ENCODE measurements around the gene CCDC71.
A peak's percentile ranks its signal among the peaks of the same experiment; 100 is the strongest.

Gene CCDC71

GRCh38 chr3:49131576-49131975 is 34.6 kb downstream of the CCDC71 start:
- DNase-seq (ENCODE audit: low spot score): no peak

- DNase-seq (ENCODE audit: low spot score): no peak
Observed at GRCh38 chr3:49131040-49131439, 35.1 kb downstream of the CCDC71 start.

GRCh38 chr3:49124991-49125670 is 41.0 kb downstream of the CCDC71 start:
- no peak for DNase-seq (ENCODE audit: low spot score)

- DNase-seq (ENCODE audit: low spot score): no peak
Observed at GRCh38 chr3:49124203-49124602, 41.9 kb downstream of the CCDC71 start.

- no peak for DNase-seq (ENCODE audit: low spot score)
Observed at GRCh38 chr3:49123687-49124086, 42.4 kb downstream of the CCDC71 start.

GRCh38 chr3:49122886-49123545 is 43.1 kb downstream of the CCDC71 start:
- no peak for DNase-seq (ENCODE audit: low spot score)

GRCh38 chr3:49122451-49122850 is 43.7 kb downstream of the CCDC71 start:
- DNase-seq (ENCODE audit: low spot score): no peak

- DNase-seq (ENCODE audit: low spot score): no peak
Observed at GRCh38 chr3:49122022-49122421, 44.1 kb downstream of the CCDC71 start.

GRCh38 chr3:49121132-49121736 is 44.9 kb downstream of the CCDC71 start:
- no peak for DNase-seq (ENCODE audit: low spot score)

- peak; percentile 89 for DNase-seq (ENCODE audit: low spot score)
Observed at GRCh38 chr3:49120438-49121131, 45.5 kb downstream of the CCDC71 start, which contains the start of gene USP19. Gene USP19, minus strand, starts transcription at chr3:49120823. Its CDS starts 1,678 bp downstream, at chr3:49119145.

GRCh38 chr3:49120096-49120437 is 46.1 kb downstream of the CCDC71 start:
- DNase-seq (ENCODE audit: low spot score): no peak

- no peak for DNase-seq (ENCODE audit: low spot score)
Observed at GRCh38 chr3:49119439-49119838, 46.7 kb downstream of the CCDC71 start.

- no peak for DNase-seq (ENCODE audit: low spot score)
Observed at GRCh38 chr3:49119036-49119435, 47.1 kb downstream of the CCDC71 start.

Measured in SK-N-DZ (cell line).